PC-3 (cell line): ENCODE data around the gene FOXI1. TPM values are rescaled to one million over a fixed set of nuclear protein-coding genes. Genes with fewer than 3 reads are reported as not detected.

Experiments used
- ATAC-seq: fragments of 200-7000 bp; cut with Tn5 transposase; 2 replicates; pipeline ENCODE4 v1.9.1; 2020; ENCODE audit warnings: mild to moderate bottlenecking, moderate library complexity
- BruUV-seq: library from RNA; stranded (reverse); fragments of 400-500 nt; replicated peaks from 2 replicates; lab custom pipeline; 2021; lab: Mats Ljungman, UMichigan
- CTCF ChIA-PET: fragments of 300-600 bp; sonication (Branson Sonifier 250); formaldehyde crosslinking; loops from one replicate; lab custom pipeline; 2022; ENCODE audit warnings: antibody characterized with exemption; lab: Charles Lee
- POLR2A ChIA-PET: fragments of 300-600 bp; sonication (Branson Sonifier 250); formaldehyde crosslinking; loops from one replicate; lab custom pipeline; 2022; ENCODE audit warnings: antibody characterized with exemption; ENCODE audit not compliant: unreplicated experiment; lab: Charles Lee
- DNase-seq: peaks from one replicate; pipeline ENCODE4 v3.0.0-alpha.2; 2015
- H2AFZ ChIP-seq: fragments of 300-600 bp; sonication (generic); 2 replicates; pipeline ENCODE4 v1.6.0; 2016; ENCODE audit warnings: antibody characterized with exemption, low read length
- H3F3A ChIP-seq: fragments of 300-600 bp; sonication (generic); one replicate; pipeline ENCODE4 v1.6.0; 2017; ENCODE audit warnings: antibody characterized with exemption, low read length, control low read depth, mild to moderate bottlenecking; ENCODE audit not compliant: unreplicated experiment
- H3K27ac ChIP-seq: fragments of 300-600 bp; sonication (generic); 2 replicates; pipeline ENCODE4 v1.5.1; 2016; ENCODE audit warnings: mild to moderate bottlenecking, low read length
- H3K27me3 ChIP-seq: fragments of 300-600 bp; sonication (generic); 2 replicates; pipeline ENCODE4 v1.6.1; 2016; ENCODE audit warnings: low read length, mixed read lengths
- H3K36me3 ChIP-seq: fragments of 300-600 bp; sonication (generic); 2 replicates; pipeline ENCODE4 v1.6.1; 2016; ENCODE audit warnings: low read depth, mixed run types, low read length, mixed read lengths
- H3K4me1 ChIP-seq: fragments of 300-600 bp; sonication (generic); 2 replicates; pipeline ENCODE4 v1.5.1; 2016; ENCODE audit warnings: low read length; ENCODE audit not compliant: insufficient read depth
- H3K4me2 ChIP-seq: fragments of 300-600 bp; sonication (generic); 2 replicates; pipeline ENCODE4 v1.6.0; 2016; ENCODE audit warnings: low read length
- H3K4me3 ChIP-seq: fragments of 300-600 bp; sonication (generic); 2 replicates; pipeline ENCODE4 v1.5.1; 2016; ENCODE audit warnings: mild to moderate bottlenecking, low read length, mixed read lengths
- H3K79me2 ChIP-seq: fragments of 300-600 bp; sonication (generic); 2 replicates; pipeline ENCODE4 v1.6.1; 2017; ENCODE audit warnings: low read length, mixed read lengths
- H3K9ac ChIP-seq: fragments of 300-600 bp; sonication (generic); 2 replicates; pipeline ENCODE4 v1.6.0; 2016; ENCODE audit warnings: mild to moderate bottlenecking, low read length
- H3K9me2 ChIP-seq: fragments of 300-600 bp; sonication (generic); replicated peaks from 2 replicates; pipeline ENCODE4 v1.6.1; 2016; ENCODE audit warnings: mixed run types, low read length, mixed read lengths
- H3K9me3 ChIP-seq: fragments of 300-600 bp; sonication (generic); 2 replicates; pipeline ENCODE4 v1.6.1; 2016; ENCODE audit warnings: low read length, mixed read lengths
- H4K20me1 ChIP-seq: fragments of 300-600 bp; sonication (generic); 2 replicates; pipeline ENCODE4 v1.6.1; 2016; ENCODE audit warnings: low read length, mixed read lengths
- EZH2 ChIP-seq: fragments of 300-600 bp; sonication (generic); IDR thresholded peaks from one replicate; pipeline ENCODE4 v1.6.1; 2017; ENCODE audit warnings: antibody characterized with exemption, mild to moderate bottlenecking, low read length; ENCODE audit not compliant: unreplicated experiment
- EZH2phosphoT487 ChIP-seq: fragments of 300-600 bp; sonication (generic); IDR thresholded peaks from 2 replicates; pipeline ENCODE4 v1.6.1; 2018; ENCODE audit warnings: mild to moderate bottlenecking, antibody characterized with exemption, low read length, borderline replicate concordance
- intact Hi-C: fragments of 100-400 bp; cut with micrococcal nuclease; formaldehyde crosslinking; loops from 2 replicates; pipeline ENCODE4 v1.9.0; 2023
- total RNA-seq: library from RNA; depleted of rRNA; stranded (reverse); fragments of >200 nt; gene quantifications from 2 replicates; pipeline ENCODE4 v1.2.3, GENCODE V29; 2014
- TF ChIP-seq, protein P1 (sequence below): fragments of 300-600 bp; sonication (generic); conservative IDR thresholded peaks from 2 replicates; pipeline ENCODE4 v1.5.1; 2017; ENCODE audit warnings: antibody characterized with exemption, low read depth, mild to moderate bottlenecking, low read length

The FOXI1 gene
- total RNA-seq, 1 experiment from 2014 or later, result not detected

DNA sequence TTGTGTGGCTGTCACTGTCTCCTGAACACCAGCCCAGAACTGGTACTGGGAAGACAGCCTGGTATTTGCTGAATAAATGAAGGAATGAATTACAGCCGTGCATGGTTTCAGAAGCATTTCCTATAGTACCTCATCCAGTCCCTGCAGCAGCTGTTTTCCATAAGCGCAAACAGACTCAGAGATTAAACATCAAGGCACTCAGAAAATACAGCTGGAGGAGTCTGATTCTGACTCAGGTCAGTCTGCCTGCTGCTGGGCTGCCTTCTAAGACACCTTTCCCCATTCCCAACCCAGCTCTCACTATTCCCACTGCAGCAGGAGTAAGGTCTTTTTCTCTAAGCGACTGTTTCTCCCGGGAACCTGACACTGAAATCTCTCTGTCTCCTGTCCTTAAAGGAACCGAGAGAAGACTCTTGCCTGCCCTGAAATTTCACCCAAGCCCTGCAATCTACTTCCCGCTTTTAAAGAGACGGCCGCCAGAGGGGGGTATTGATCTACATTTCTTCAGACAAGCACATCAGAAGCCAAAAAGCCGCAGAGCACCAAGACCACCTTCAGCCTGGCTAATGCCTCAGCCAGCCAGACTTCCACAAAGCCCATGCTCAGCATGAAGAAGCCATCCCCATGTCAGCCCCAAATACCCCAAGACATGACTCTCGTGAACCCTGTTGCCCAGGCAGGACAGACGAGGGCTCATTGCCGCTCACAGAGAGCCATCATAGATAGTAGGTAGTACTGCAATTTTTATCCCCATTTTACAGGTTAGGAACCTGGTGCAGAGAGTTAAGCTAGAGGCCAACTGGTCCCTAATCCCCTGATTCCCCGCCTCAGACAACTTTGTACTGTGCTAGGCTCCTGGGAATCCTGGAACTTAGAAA is 5.4 kb upstream of the FOXI1 start:
- ATAC-seq (peak; percentile 81), DNase-seq (peak; percentile 74)
- Histone ChIP-seq H4K20me1 (no peaks in the 10 kb centered on the region), H3K27me3 (no peaks in the 10 kb centered on the region), H2AFZ (peak overlapping the region; percentile 72; the same call in 1 of the 2 replicates), H3F3A (no peaks in the 10 kb centered on the region), H3K27ac (no peak overlapping the region), H3K9me3 (no peaks in the 10 kb centered on the region), H3K4me3 (no peak overlapping the region), H3K36me3 (no peaks in the 10 kb centered on the region), H3K9ac (no peak overlapping the region), H3K4me2 (peak overlapping the region; percentile 41; the same call in 1 of the 2 replicates), H3K4me1 (peaks cover 7% of the 10 kb centered on the region; the same call in 1 of the 2 replicates), H3K9me2 (no peaks in the 10 kb centered on the region), H3K79me2 (no peaks in the 10 kb centered on the region)
- no TSS peak for BruUV-seq
- ChIA-PET CTCF (interaction anchor here (1.1 to 1.2 kb wide), 1 partner anchor 116 kb away, joined by 9 to 11 read pairs; no protein-coding TSS in a partner anchor), POLR2A (no interaction called here)
- intact Hi-C loops, result loop anchor here (1.0 to 5.0 kb wide), 4 partner anchors 84 to 398 kb away; no protein-coding TSS in a partner anchor
- TF ChIP-seq EZH2 (no peak), EZH2phosphoT487 (no peak)
- TF ChIP-seq, protein P1, sequence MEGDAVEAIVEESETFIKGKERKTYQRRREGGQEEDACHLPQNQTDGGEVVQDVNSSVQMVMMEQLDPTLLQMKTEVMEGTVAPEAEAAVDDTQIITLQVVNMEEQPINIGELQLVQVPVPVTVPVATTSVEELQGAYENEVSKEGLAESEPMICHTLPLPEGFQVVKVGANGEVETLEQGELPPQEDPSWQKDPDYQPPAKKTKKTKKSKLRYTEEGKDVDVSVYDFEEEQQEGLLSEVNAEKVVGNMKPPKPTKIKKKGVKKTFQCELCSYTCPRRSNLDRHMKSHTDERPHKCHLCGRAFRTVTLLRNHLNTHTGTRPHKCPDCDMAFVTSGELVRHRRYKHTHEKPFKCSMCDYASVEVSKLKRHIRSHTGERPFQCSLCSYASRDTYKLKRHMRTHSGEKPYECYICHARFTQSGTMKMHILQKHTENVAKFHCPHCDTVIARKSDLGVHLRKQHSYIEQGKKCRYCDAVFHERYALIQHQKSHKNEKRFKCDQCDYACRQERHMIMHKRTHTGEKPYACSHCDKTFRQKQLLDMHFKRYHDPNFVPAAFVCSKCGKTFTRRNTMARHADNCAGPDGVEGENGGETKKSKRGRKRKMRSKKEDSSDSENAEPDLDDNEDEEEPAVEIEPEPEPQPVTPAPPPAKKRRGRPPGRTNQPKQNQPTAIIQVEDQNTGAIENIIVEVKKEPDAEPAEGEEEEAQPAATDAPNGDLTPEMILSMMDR, result peak; percentile 75

DNA sequence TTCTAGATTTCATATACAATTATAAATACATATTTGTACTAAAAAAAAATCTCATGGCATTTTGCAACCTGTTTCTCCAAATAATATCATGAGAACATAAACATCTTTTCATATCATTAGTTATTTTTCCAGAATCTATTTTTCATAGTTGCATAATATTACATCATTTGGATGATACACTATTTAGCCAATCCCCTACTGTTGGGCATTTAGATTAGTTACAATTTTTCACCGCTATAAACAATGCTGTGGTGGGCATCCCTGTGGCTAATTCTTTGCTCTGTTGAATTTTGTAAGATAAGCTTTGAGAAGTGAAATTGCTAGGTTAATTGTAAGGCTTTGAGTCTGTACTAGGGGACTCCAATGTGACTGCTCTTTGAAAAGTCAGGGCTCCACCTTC is 2.2 kb upstream of the FOXI1 start:
- no peak overlapping the region for H2AFZ ChIP-seq
- H3K9ac ChIP-seq, result no peak overlapping the region
- no peak overlapping the region for H3K27ac ChIP-seq
- ChIA-PET POLR2A (no interaction called here), CTCF (no interaction called here)
- no peak overlapping the region for H3K4me3 ChIP-seq
- no peaks in the 10 kb centered on the region for H3K27me3 ChIP-seq
- no peaks in the 10 kb centered on the region for H3K9me2 ChIP-seq
- H3K36me3 ChIP-seq, result no peaks in the 10 kb centered on the region
- TF ChIP-seq, protein P1, result no peak
- TF ChIP-seq EZH2, result no peak
- TF ChIP-seq EZH2phosphoT487, result no peak
- no peaks in the 10 kb centered on the region for H3K9me3 ChIP-seq
- H3F3A ChIP-seq, result no peaks in the 10 kb centered on the region
- no peaks in the 10 kb centered on the region for H4K20me1 ChIP-seq
- ATAC-seq (no peak), DNase-seq (no peak)
- H3K4me2 ChIP-seq, result no peak overlapping the region
- no peaks in the 10 kb centered on the region for H3K79me2 ChIP-seq
- no peaks in the 10 kb centered on the region for H3K4me1 ChIP-seq
- intact Hi-C loops, result loop anchor here (5.0 kb wide), 1 partner anchor 319 kb away; no protein-coding TSS in a partner anchor
- BruUV-seq, result no TSS peak

DNA sequence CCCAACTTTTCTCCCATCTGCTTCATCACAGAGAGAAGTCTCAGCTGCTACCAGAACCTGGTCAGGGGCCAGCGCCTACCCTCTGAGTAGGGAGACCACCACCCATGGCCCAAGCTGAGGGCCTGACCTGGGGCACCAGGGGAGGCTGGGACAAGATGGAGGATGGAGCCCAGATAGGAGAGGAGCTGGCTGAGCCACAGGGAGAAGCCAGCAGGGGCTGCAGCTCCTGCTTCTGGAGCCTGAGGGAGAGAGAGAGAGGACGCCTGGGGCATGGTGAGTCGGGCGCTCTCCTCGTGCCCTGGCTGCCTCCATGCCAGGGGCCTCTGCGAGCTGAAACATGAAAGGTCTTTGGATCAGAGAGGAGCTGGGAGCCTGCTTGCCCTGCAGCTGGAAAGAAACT is 1.4 kb upstream of the FOXI1 start:
- POLR2A ChIA-PET, result no interaction called here
- Histone ChIP-seq H3K9me3 (no peaks in the 10 kb centered on the region), H3K36me3 (no peaks in the 10 kb centered on the region), H3K27me3 (no peaks in the 10 kb centered on the region), H3K27ac (no peak overlapping the region), H3F3A (no peaks in the 10 kb centered on the region), H2AFZ (no peak overlapping the region), H3K79me2 (no peaks in the 10 kb centered on the region), H3K4me1 (no peaks in the 10 kb centered on the region), H3K9me2 (no peaks in the 10 kb centered on the region), H4K20me1 (no peaks in the 10 kb centered on the region), H3K4me3 (no peak overlapping the region), H3K4me2 (no peak overlapping the region), H3K9ac (no peak overlapping the region)
- intact Hi-C loops, result loop anchor here (5.0 kb wide), 1 partner anchor 318 kb away; no protein-coding TSS in a partner anchor
- TF ChIP-seq, protein P1, result no peak
- TF ChIP-seq EZH2phosphoT487 (no peak), EZH2 (no peak)
- ATAC-seq (no peak), DNase-seq (no peak)
- no TSS peak for BruUV-seq
- CTCF ChIA-PET, result interaction anchor here (0.9 kb wide), 1 partner anchor 112 kb away, joined by 5 read pairs; no protein-coding TSS in a partner anchor
